Amniotic stem cell (primary cell): ENCODE results near the gene PRKCD.

Experiments
- DNase-seq: peaks from one replicate; lab custom pipeline; 2025; lab: John Stamatoyannopoulos, UW

The PRKCD gene

GRCh38 chr3:53160660-53161449 is at the start of gene PRKCD:
TSS of gene PRKCD (plus strand) at chr3:53161209. CDS start at chr3:53178423, 17,214 bp downstream.
- DNase-seq: peak; percentile 47

- no peak for DNase-seq
Measured at GRCh38 chr3:53111822-53112221, 49.2 kb upstream of the PRKCD start.

GRCh38 chr3:53113293-53114010 is 47.6 kb upstream of the PRKCD start:
- no peak for DNase-seq

- peak; percentile 61 for DNase-seq
Measured at GRCh38 chr3:53114011-53114400, 47.0 kb upstream of the PRKCD start.

- no peak for DNase-seq
Measured at GRCh38 chr3:53114412-53115074, 46.5 kb upstream of the PRKCD start.

- no peak for DNase-seq
Measured at GRCh38 chr3:53116956-53117355, 44.1 kb upstream of the PRKCD start.

GRCh38 chr3:53120336-53120735 is 40.7 kb upstream of the PRKCD start:
- no peak for DNase-seq

- no peak for DNase-seq
Measured at GRCh38 chr3:53122255-53122932, 38.6 kb upstream of the PRKCD start.

- no peak for DNase-seq
Measured at GRCh38 chr3:53122933-53123305, 38.1 kb upstream of the PRKCD start.

GRCh38 chr3:53123510-53123909 is 37.5 kb upstream of the PRKCD start:
- DNase-seq: no peak

- no peak for DNase-seq
Measured at GRCh38 chr3:53123953-53124352, 37.1 kb upstream of the PRKCD start.

- DNase-seq: no peak
Measured at GRCh38 chr3:53126601-53127000, 34.4 kb upstream of the PRKCD start.

GRCh38 chr3:53129344-53129743 is 31.7 kb upstream of the PRKCD start:
- DNase-seq: no peak

GRCh38 chr3:53130179-53131061 is 30.6 kb upstream of the PRKCD start, which contains the start of gene RFT1:
TSS of gene RFT1 (minus strand) at chr3:53130435. CDS start at chr3:53130400, 35 bp downstream.
- DNase-seq: peak; percentile 98

GRCh38 chr3:53131096-53131495 is 29.9 kb upstream of the PRKCD start:
- DNase-seq: no peak

GRCh38 chr3:53132347-53132746 is 28.7 kb upstream of the PRKCD start:
- no peak for DNase-seq

GRCh38 chr3:53134631-53135232 is 26.3 kb upstream of the PRKCD start:
- DNase-seq: peak; percentile 28

GRCh38 chr3:53137221-53137620 is 23.8 kb upstream of the PRKCD start:
- DNase-seq: no peak

GRCh38 chr3:53137835-53138446 is 23.1 kb upstream of the PRKCD start:
- no peak for DNase-seq
